HK-2 (cell line): ENCODE results near the gene RACK1.
A peak's percentile ranks its signal among the peaks of the same experiment; 100 is the strongest.
"Not testable (repeated sequence)": the region's sequence is repeated elsewhere in the genome, so short reads cannot be mapped to it uniquely, and the experiment has no call there.

Source experiments
- DNase-seq: peaks from one replicate; pipeline ENCODE4 v3.0.0-alpha.2; 2018; ENCODE audit not compliant: unreplicated experiment

Gene RACK1

GRCh38 chr5:181243564-181244343 lies at the start of gene RACK1:
RACK1 (minus strand) TSS chr5:181243906; CDS start chr5:181243800, 106 bp downstream.
- DNase-seq = peak; percentile 81

GRCh38 chr5:181287331-181287730 lies 43.6 kb upstream of the RACK1 start:
- DNase-seq = not testable (repeated sequence)

GRCh38 chr5:181285962-181286705 lies 42.4 kb upstream of the RACK1 start:
- not testable (repeated sequence) for DNase-seq

DNA sequence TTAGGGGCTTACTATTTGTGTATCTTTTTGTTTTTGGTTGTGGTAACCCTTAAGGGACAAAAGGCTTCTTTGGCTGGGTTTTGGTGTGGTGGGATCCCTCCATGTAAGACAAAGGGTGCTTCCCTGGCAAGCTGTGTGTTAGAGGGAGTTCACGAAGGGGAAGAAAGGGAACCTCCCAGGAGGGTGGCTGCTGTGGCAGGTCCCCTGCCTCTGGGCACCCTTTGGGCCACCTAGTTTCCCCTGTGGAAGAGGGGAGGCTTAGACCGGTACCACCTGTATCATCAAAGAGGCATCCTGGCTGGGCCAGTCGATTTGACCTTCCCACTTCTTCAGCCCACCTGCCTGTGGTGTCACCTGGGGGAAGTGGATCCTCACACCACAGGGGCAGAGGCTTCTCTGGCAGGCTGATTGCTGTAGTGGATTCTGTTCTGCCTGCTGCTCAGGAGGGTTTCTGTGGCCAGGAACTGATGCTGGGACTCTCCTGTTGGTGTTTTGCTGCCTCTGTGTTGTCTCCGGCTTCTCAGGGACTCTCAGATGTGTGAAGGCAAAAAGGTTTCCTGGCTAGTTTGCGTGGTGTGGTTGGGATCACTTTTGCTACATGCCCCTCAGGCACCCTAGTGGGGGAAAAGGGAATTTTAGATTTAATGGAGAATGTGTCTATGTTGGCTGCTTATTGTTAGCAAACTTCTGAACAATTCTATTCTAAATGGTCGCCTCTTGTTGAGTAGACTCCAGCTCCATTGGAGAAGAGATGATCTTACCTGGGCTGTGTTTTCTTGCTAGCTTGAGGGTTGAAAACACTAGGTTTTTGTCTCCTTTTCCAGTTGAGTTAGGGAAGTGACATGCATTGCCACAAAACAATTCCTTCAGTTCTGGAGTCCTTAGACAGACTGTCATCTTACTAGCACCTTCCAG lies 40.4 kb upstream of the RACK1 start:
- not testable (repeated sequence) for DNase-seq

GRCh38 chr5:181283347-181283746 lies 39.6 kb upstream of the RACK1 start:
- DNase-seq = no peak

GRCh38 chr5:181282874-181283273 lies 39.2 kb upstream of the RACK1 start:
- DNase-seq = no peak

GRCh38 chr5:181282415-181282814 lies 38.7 kb upstream of the RACK1 start:
- DNase-seq = not testable (repeated sequence)

- no peak for DNase-seq
Observed at GRCh38 chr5:181281984-181282316, 38.2 kb upstream of the RACK1 start.

GRCh38 chr5:181281077-181281983 lies 37.6 kb upstream of the RACK1 start:
- DNase-seq = no peak

DNA sequence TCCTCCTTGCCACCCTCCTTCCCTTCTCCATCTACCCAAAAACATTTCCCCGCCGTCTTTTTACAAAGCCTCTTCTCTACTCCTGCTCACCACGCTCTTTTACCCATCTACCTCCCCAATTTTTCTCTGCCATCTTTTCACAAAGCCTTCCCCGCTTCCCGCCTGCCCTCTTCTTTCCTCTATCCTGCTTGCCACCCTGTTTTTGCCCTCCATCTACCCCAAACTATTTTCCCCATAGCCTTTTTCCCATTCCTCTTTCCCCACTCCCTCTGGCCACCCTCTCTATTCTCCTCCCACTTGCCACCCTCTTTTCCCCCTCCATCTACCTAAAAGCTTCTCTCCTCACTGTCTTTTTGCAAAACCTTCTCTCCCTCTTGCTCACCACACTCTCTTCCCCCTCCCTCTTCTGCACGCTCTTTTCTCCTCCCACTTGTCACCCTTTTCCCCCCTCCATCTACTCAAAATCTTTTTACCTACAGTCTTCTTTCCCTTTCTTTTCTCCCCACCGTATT lies 36.6 kb upstream of the RACK1 start:
- DNase-seq = no peak

DNA sequence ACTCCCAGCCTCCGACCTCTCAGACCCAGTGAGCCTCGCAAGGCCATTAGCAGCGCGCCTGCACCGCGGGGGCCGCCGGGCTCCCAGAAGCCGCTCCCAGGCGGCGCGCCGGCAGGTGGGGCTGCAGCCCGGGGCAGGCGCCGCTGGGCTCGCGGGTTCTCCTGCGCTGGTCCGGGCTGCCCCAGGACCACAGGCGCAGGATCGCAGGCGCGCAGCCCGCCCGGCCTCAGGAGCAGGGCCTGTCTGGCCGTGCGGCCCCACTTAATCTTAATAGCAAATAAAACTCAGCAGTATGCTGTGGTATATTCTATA lies 29.7 kb upstream of the RACK1 start:
- DNase-seq = not testable (repeated sequence)

- no peak for DNase-seq
Observed at GRCh38 chr5:181271081-181271480, 27.4 kb upstream of the RACK1 start.

- DNase-seq = not testable (repeated sequence)
Observed at GRCh38 chr5:181267907-181268306, 24.2 kb upstream of the RACK1 start.

DNA sequence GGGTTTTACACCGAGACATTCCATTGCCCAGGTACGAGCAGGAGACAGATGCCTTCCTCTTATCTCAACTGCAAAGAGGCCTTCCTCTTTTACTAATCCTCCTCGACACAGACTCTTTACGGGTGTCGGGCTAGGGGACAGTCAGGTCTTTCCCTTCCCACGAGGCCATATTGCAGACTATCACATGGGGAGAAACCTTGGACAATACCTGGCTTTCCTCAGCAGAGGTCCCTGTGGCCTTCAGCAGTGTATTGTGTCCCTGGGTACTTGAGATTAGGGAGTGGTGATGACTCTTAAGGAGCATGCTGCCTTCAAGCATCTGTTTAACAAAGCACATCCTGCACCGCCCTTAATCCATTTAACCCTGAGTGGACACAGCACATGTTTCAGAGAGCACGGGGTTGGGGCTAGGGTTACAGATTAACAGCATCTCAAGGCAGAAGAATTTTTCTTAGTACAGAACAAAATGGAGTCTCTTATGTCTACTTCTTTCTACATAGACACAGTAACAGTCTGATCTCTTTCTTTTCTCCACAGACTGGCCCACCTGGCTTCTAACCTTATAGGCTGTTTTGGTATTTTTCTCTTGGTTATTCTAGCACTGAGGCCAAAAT lies 23.7 kb upstream of the RACK1 start:
- peak; percentile 9 for DNase-seq

GRCh38 chr5:181265092-181265671 lies 21.5 kb upstream of the RACK1 start:
- DNase-seq = no peak

DNA sequence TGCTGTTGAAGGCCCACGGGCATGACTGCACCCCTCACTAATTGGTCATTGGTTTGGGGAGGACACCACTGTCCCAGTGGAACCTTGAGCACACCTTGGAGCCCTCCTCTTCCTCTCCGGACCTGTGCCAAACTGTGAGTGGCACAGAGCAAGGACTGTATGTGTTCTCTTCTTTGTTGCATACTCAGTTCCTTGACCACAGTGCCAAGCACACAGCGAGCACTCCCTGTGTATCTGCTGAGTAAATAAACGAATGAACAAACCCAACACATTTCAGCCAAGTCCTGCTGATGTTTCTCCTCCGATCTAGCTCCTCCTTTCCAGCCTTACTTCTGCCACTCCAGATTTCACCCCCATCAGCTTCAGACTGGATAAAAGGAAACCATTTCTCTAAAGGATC lies 19.9 kb upstream of the RACK1 start:
- no peak for DNase-seq

DNA sequence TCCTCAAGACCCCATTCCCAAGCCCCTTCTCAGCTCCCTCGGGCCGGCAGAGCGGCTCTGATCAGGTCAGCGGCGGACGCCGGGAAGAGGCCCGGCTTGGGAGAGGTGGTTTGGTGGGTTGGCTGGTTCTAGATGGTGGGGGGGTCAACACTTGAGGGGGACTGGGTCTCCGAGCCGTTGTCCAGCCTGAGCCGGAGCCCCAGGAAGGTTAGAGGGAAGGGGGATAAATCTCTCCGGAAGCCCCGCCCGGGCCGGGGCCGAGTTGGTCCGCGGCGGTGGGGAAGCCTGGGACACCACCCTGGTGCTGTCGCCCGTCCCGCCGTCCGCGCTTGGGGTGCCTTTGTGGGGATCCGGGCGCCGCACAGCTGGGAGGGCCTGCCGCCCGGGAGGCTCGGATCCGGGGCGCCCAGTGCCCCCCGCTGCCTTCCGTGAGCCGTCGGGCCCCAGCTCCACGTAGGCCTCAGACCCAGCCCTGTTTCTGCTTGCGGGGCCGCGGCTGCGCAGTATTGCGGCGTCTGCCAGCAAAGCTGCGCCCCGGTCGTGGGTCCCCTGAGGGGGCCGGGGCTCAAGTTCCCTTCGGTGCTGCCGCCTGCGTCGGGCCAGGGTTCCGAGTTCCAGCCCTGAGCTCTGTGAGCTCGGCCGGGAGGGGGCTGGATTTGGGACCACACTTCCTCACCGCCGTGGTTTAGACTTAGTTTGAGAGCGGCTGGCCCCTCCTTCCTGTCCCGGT lies 17.8 kb upstream of the RACK1 start:
- peak; percentile 64 for DNase-seq

DNA sequence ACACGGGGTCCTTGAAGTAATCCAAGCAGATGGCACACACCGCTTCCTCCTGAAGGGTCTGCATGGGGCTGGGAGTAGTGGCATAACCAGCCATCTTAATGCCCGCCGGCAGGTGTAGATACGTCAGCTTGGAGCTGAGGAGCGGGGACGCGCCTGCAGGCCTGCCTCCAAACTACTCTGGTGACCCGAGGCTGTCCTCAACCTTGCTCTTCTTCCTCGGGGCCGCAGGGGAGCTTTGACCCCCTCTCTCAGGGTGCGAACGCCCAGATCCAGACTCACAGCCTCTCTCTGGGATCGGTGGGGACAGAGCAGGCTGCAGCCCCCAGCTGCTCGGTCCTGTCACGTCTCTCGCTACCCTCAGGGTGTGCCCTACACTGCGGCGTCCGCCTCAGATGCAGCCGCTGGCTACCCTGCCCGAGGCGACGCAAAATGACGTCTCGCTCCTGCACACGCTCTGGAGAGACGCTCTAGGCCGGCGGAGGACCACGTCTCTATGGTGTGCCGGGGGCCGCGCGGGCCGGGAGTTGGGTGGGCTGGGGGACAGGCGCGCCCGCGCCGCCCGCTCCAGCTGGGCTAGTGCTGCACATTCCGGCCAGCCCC lies 17.1 kb upstream of the RACK1 start, which contains the start of gene TRIM52:
Gene TRIM52, minus strand, starts transcription at position 424 of the 600 bp plus-strand sequence. Its CDS starts 330 bp downstream, at position 94.
- DNase-seq = peak; percentile 82
